Sigmoid colon (tissue), 7 donors: ENCODE data around the gene SLC45A3. TPM values are rescaled to one million over a fixed set of nuclear protein-coding genes. Genes with fewer than 3 reads are reported as not detected.
"Not testable (repeated sequence)": the region's sequence is repeated elsewhere in the genome, so short reads cannot be mapped to it uniquely, and the experiment has no call there.

Source experiments
- DNase-seq: peaks from one replicate; pipeline ENCODE4 v3.0.0-alpha.2; 2019
- H3K27ac ChIP-seq, 4 donors: fragments of 200-600 bp; sonication (generic); one replicate each; pipeline ENCODE4 v1.5.1; 2016 to 2019; ENCODE audit warnings: mild to moderate bottlenecking in 1 of 4
- H3K27me3 ChIP-seq, 3 donors: fragments of 200-600 bp; sonication (generic); one replicate each; pipeline ENCODE4 v1.5.1; 2019; ENCODE audit warnings: mild to moderate bottlenecking in 1 of 3
- H3K36me3 ChIP-seq, 4 donors: fragments of 200-600 bp; sonication (generic); one replicate each; pipeline ENCODE4 v1.5.1; 2016 to 2019
- H3K4me1 ChIP-seq, 4 donors: fragments of 200-600 bp; sonication (generic); one replicate each; pipeline ENCODE4 v1.5.1; 2017 to 2019
- H3K4me3 ChIP-seq, 4 donors: fragments of 200-600 bp; sonication (generic); one replicate each; pipeline ENCODE4 v1.5.1; 2017 to 2019; ENCODE audit warnings: mild to moderate bottlenecking in 2 of 4, moderate library complexity in 1 of 4
- H3K9me3 ChIP-seq, 4 donors: fragments of 200-600 bp in 3 of 4; sonication (generic) in 3 of 4; one replicate each; pipeline versions ENCODE4 v1.5.1 to v1.6.1; 2013 to 2019
- EP300 ChIP-seq, 4 donors: sonication (generic); formaldehyde crosslinking; IDR thresholded peaks; one replicate each; pipeline ENCODE4 v1.6.1; 2017; ENCODE audit warnings: antibody characterized with exemption in 4 of 4
- POLR2A ChIP-seq, 2 donors: fragments of 450-650 bp; IDR thresholded peaks; one replicate each; pipeline ENCODE4 v1.6.1; 2016; ENCODE audit warnings: antibody characterized with exemption in 2 of 2, mild to moderate bottlenecking in 2 of 2, moderate library complexity in 2 of 2
- POLR2AphosphoS5 ChIP-seq, 4 donors: sonication (generic); formaldehyde crosslinking; IDR thresholded peaks; one replicate each; pipeline ENCODE4 v1.6.1; 2017; ENCODE audit warnings: antibody characterized with exemption in 4 of 4
- WGBS, 2 donors: extraction: QIAGEN DNeasy Blood & Tissue Kit; methylation state at CpG; one replicate each; pipeline ENCODE4 v1.1.7; 2013; 5-methylcytosine and 5-hydroxymethylcytosine counted together
- intact Hi-C: fragments of 100-400 bp; cut with DNase I; formaldehyde crosslinking; loops from one replicate; pipeline ENCODE4 v1.15.1; 2023
- polyA plus RNA-seq, 3 donors: library from polyadenylated mRNA; stranded (reverse); fragments of 200-250 nt; gene quantifications; one replicate each; pipeline ENCODE4 v1.2.3, GENCODE V29; 2013
- total RNA-seq, 4 donors: library from RNA; depleted of rRNA; stranded (reverse); fragments of >200 nt; gene quantifications; one replicate each; pipeline ENCODE4 v1.1.0, GENCODE V29; 2016
- TF ChIP-seq, protein P1 (sequence below), 4 experiments: fragments of 450-650 bp in 3 of 4; fragments of 200-600 bp in 1 of 4; IDR thresholded peaks; one replicate each; pipeline ENCODE4 v1.5.1; 2016 to 2019; ENCODE audit warnings: antibody characterized with exemption in 4 of 4, mild to moderate bottlenecking in 3 of 4, moderate library complexity in 2 of 4
- donor health status: healthy with polysubstance abuse.
- donor health status: Bipolar disorder and iron deficiency.
- donor health status: healthy.

The SLC45A3 gene
- total and polyA plus RNA-seq, 7 donors = 0.68 to 15.2 (median 2.2) TPM

DNA sequence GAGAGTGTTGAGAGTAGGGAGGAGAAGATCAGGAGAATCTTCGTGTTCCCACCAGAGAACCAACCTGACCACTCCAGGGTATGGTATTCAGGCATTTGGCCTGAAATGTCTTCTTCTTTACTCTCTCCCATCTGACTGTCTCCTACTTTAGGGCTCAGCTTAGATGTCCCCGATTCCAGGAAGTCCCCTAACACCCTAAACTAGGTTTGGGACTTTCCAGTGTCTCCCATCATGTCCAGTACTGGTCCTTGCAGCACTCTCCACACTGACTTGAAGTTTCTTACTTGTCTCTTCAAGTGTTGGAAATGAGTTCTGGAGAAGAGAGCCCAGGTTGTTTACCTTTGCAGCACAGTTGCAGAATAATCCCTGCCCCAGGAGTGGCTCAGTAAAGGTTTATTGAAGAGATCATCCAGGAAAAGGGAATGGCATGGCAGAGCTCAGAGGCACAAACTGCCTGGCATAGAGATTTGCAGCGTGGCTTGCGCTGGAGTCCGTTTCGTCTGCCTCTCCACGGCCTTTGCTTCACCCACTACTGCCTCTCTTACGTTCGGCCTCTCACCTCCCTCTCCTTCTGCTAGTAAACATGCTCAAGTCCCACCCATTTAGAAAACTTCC lies 42.3 kb downstream of the SLC45A3 start:
- Histone ChIP-seq H3K27ac (no peak overlapping the region), H3K27me3 (no peaks in the 10 kb centered on the region), H3K36me3 (no peaks in the 10 kb centered on the region), H3K4me1 (peaks cover 0 to 4% (median 0%) of the 10 kb centered on the region in 4 donors), H3K9me3 (no peaks in the 10 kb centered on the region), H3K4me3 (no peak overlapping the region)
- 82 to 88% methylated on average over 9 of the region's 9 CpGs for WGBS, 2 donors
- no peak for TF ChIP-seq POLR2A (IDR thresholded peaks at IDR 0.05)
- TF ChIP-seq POLR2AphosphoS5 (IDR thresholded peaks at IDR 0.05) = no peak
- no peak for TF ChIP-seq EP300 (IDR thresholded peaks at IDR 0.05)
- TF ChIP-seq, protein P1, sequence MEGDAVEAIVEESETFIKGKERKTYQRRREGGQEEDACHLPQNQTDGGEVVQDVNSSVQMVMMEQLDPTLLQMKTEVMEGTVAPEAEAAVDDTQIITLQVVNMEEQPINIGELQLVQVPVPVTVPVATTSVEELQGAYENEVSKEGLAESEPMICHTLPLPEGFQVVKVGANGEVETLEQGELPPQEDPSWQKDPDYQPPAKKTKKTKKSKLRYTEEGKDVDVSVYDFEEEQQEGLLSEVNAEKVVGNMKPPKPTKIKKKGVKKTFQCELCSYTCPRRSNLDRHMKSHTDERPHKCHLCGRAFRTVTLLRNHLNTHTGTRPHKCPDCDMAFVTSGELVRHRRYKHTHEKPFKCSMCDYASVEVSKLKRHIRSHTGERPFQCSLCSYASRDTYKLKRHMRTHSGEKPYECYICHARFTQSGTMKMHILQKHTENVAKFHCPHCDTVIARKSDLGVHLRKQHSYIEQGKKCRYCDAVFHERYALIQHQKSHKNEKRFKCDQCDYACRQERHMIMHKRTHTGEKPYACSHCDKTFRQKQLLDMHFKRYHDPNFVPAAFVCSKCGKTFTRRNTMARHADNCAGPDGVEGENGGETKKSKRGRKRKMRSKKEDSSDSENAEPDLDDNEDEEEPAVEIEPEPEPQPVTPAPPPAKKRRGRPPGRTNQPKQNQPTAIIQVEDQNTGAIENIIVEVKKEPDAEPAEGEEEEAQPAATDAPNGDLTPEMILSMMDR (IDR thresholded peaks at IDR 0.05) = no peak
- DNase-seq = no peak
- intact Hi-C loops = loop anchor here (10.0 kb wide), 1 partner anchor 113 kb away; no protein-coding TSS in a partner anchor

DNA sequence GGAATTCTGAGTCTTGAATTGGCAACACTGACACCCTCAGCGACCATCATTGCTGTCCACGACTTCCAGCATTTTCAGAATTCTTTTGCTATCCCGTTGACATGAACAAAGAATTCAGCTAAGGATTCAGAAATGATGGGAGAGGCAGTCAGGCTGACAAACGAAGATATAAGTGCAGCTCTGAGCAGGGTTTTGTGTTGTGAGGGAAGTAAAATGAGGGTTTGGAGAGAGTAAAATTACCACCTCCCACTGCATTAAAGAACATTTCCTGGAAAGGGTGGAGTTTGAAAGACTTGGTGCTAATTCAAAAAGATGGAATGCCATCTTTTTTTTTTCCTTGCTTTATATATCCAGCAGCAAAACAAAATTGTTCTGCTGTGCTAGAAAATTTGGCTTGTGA lies 43.6 kb downstream of the SLC45A3 start:
- DNase-seq = no peak
- WGBS, 2 donors = 30 to 48% methylated on average over 4 of the region's 4 CpGs
- Histone ChIP-seq H3K4me3 (no peak overlapping the region), H3K4me1 (peaks cover 0 to 9% (median 8%) of the 10 kb centered on the region in 4 donors), H3K9me3 (no peaks in the 10 kb centered on the region), H3K36me3 (no peaks in the 10 kb centered on the region), H3K27ac (no peak overlapping the region), H3K27me3 (no peaks in the 10 kb centered on the region)
- intact Hi-C loops = loop anchor here (10.0 kb wide), 1 partner anchor 112 kb away; no protein-coding TSS in a partner anchor
- no peak for TF ChIP-seq EP300 (IDR thresholded peaks at IDR 0.05)
- TF ChIP-seq, protein P1 (IDR thresholded peaks at IDR 0.05) = no peak
- TF ChIP-seq POLR2AphosphoS5 (IDR thresholded peaks at IDR 0.05) = no peak
- no peak for TF ChIP-seq POLR2A (IDR thresholded peaks at IDR 0.05)

DNA sequence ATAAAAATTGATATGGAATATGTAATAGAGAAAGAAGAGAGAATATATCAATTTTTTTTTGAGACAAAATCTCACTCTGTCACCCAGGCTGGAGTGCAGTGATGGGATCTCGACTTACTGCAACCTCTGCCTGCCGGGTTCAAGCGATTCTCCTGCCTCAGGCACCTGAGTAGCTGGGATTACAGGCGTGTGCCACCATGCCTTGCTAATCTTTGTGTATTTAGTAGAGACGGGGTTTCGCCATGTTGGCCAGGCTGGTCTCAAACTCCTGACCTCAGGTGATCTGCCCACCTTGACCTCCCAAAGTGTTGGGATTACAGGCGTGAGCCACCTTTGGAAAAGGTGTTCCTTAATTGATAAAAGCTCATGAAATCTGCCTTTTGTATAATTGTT lies 44.2 kb downstream of the SLC45A3 start:
- 81 to 88% methylated on average over 7 of the region's 7 CpGs for WGBS, 2 donors
- intact Hi-C loops = loop anchor here (10.0 kb wide), 1 partner anchor 111 kb away; no protein-coding TSS in a partner anchor
- not testable (repeated sequence) for H3K27ac ChIP-seq, H3K27me3 ChIP-seq, H3K4me3 ChIP-seq, H3K36me3 ChIP-seq, H3K4me1 ChIP-seq, H3K9me3 ChIP-seq, DNase-seq

GRCh38 chr1:205633421-205633976 lies 46.8 kb downstream of the SLC45A3 start:
- DNase-seq = no peak
- Histone ChIP-seq H3K27ac (peak overlapping the region in 2 of 4 donors; percentile 95 to 99), H3K4me1 (peaks cover 0 to 29% (median 26%) of the 10 kb centered on the region in 4 donors), H3K27me3 (no peaks in the 10 kb centered on the region), H3K4me3 (no peak overlapping the region), H3K36me3 (no peaks in the 10 kb centered on the region), H3K9me3 (no peaks in the 10 kb centered on the region)
- intact Hi-C loops = loop anchor here (5.0 to 10.0 kb wide), 2 partner anchors 109 to 114 kb away; no protein-coding TSS in a partner anchor
- 84 to 93% methylated on average over 6 of the region's 6 CpGs for WGBS, 2 donors
- TF ChIP-seq POLR2AphosphoS5 (IDR thresholded peaks at IDR 0.05) = no peak
- TF ChIP-seq, protein P1 (IDR thresholded peaks at IDR 0.05) = no peak
- no peak for TF ChIP-seq EP300 (IDR thresholded peaks at IDR 0.05)
- no peak for TF ChIP-seq POLR2A (IDR thresholded peaks at IDR 0.05)

- no peak for DNase-seq
- H3K9me3 ChIP-seq = no peaks in the 10 kb centered on the region
- TF ChIP-seq, protein P1 (IDR thresholded peaks at IDR 0.05) = no peak
- TF ChIP-seq EP300 (IDR thresholded peaks at IDR 0.05) = no peak
- TF ChIP-seq POLR2AphosphoS5 (IDR thresholded peaks at IDR 0.05) = no peak
- no peak for TF ChIP-seq POLR2A (IDR thresholded peaks at IDR 0.05)
- peak overlapping the region; percentile 39 to 82 (median 72) for H3K4me3 ChIP-seq
- H3K4me1 ChIP-seq = peaks cover 0 to 31% (median 27%) of the 10 kb centered on the region in 4 donors
- H3K27me3 ChIP-seq = no peaks in the 10 kb centered on the region
- no peaks in the 10 kb centered on the region for H3K36me3 ChIP-seq
- intact Hi-C loops = loop anchor here (1.0 to 10.0 kb wide), 3 partner anchors 41 to 115 kb away; no protein-coding TSS in a partner anchor
- peak overlapping the region; percentile 93 to 99 (median 96) for H3K27ac ChIP-seq
- WGBS, 2 donors = 51 to 70% methylated on average over 3 of the region's 3 CpGs
Observed at GRCh38 chr1:205632669-205633169, 47.6 kb downstream of the SLC45A3 start.
